ENCODE measurements around the gene HERPUD1.

HERPUD1 gene

GRCh38 chr16:56977823-56978430 lies 46.0 kb downstream of the HERPUD1 start:
- no peak for TF ChIP-seq ZFX (IDR thresholded peaks at IDR 0.05)
- TF ChIP-seq CTCF (conservative IDR thresholded peaks at IDR 0.05), result no peak
- no peak overlapping the region for H3K27ac ChIP-seq

- TF ChIP-seq ZFX (IDR thresholded peaks at IDR 0.05) (no peak), CTCF (conservative IDR thresholded peaks at IDR 0.05) (no peak)
- no peak overlapping the region for H3K27ac ChIP-seq
Observed at GRCh38 chr16:56980201-56980535, 48.2 kb downstream of the HERPUD1 start.

- TF ChIP-seq ZFX (IDR thresholded peaks at IDR 0.05), result no peak
- no peak for TF ChIP-seq CTCF (conservative IDR thresholded peaks at IDR 0.05)
- no peak overlapping the region for H3K27ac ChIP-seq
Observed at GRCh38 chr16:56980792-56981724, 49.1 kb downstream of the HERPUD1 start.

GRCh38 chr16:56981729-56982271 lies 49.9 kb downstream of the HERPUD1 start:
- TF ChIP-seq CTCF (conservative IDR thresholded peaks at IDR 0.05), result no peak
- no peak for TF ChIP-seq ZFX (IDR thresholded peaks at IDR 0.05)
- no peak overlapping the region for H3K27ac ChIP-seq

- H3K27ac ChIP-seq, result no peak overlapping the region
- TF ChIP-seq ZFX (IDR thresholded peaks at IDR 0.05) (no peak), CTCF (conservative IDR thresholded peaks at IDR 0.05) (no peak)
Observed at GRCh38 chr16:56982695-56983094, 50.8 kb downstream of the HERPUD1 start.

GRCh38 chr16:56983211-56983751 lies 51.3 kb downstream of the HERPUD1 start:
- no peak overlapping the region for H3K27ac ChIP-seq
- TF ChIP-seq CTCF (conservative IDR thresholded peaks at IDR 0.05) (no peak), ZFX (IDR thresholded peaks at IDR 0.05) (no peak)

GRCh38 chr16:56984639-56985038 lies 52.7 kb downstream of the HERPUD1 start:
- TF ChIP-seq ZFX (IDR thresholded peaks at IDR 0.05) (no peak), CTCF (conservative IDR thresholded peaks at IDR 0.05) (no peak)
- H3K27ac ChIP-seq, result no peak overlapping the region
